A673 (cell line): ENCODE measurements around the gene TM4SF4. TPM values are rescaled to one million over a fixed set of nuclear protein-coding genes. Genes with fewer than 3 reads are reported as not detected.
A peak's percentile ranks its signal among the peaks of the same experiment; 100 is the strongest.

Source experiments
- BruUV-seq: library from RNA; stranded (reverse); fragments of 400-500 nt; replicated peaks from 2 replicates; lab custom pipeline; 2021; lab: Mats Ljungman, UMichigan
- CTCF ChIA-PET: fragments of 300-600 bp; sonication (Branson Sonifier 250); formaldehyde crosslinking; loops from one replicate; lab custom pipeline; 2022; ENCODE audit warnings: antibody characterized with exemption; lab: Charles Lee
- POLR2A ChIA-PET: fragments of 300-600 bp; sonication (Branson Sonifier 250); formaldehyde crosslinking; loops from one replicate; lab custom pipeline; 2022; ENCODE audit warnings: antibody characterized with exemption; ENCODE audit not compliant: low non-redundant PET; lab: Charles Lee
- DNase-seq: peaks from one replicate; pipeline ENCODE4 v3.0.0-alpha.2; 2015; ENCODE audit warnings: low spot score
- H3K27ac ChIP-seq: fragments of 200-600 bp; sonication (generic); 2 replicates; pipeline ENCODE4 v1.5.1; 2016; ENCODE audit warnings: mixed run types, low read depth, mild to moderate bottlenecking, mixed read lengths, antibody characterized with exemption, low read length; ENCODE audit not compliant: poor library complexity, severe bottlenecking
- H3K27me3 ChIP-seq: fragments of 200-600 bp; sonication (generic); replicated peaks from 2 replicates; pipeline ENCODE4 v1.6.1; 2017; ENCODE audit warnings: mixed run types, low read depth, mild to moderate bottlenecking, mixed read lengths, antibody characterized with exemption, low read length; ENCODE audit not compliant: insufficient read depth, poor library complexity
- H3K36me3 ChIP-seq: fragments of 200-600 bp; sonication (generic); 2 replicates; pipeline ENCODE4 v1.6.1; 2016; ENCODE audit warnings: mixed run types, mild to moderate bottlenecking, mixed read lengths, antibody characterized with exemption, low read length; ENCODE audit not compliant: insufficient read depth, poor library complexity, severe bottlenecking
- H3K4me1 ChIP-seq: fragments of 200-600 bp; sonication (generic); 2 replicates; pipeline ENCODE4 v1.6.1; 2017; ENCODE audit warnings: mixed run types, mild to moderate bottlenecking, mixed read lengths, antibody characterized with exemption, low read length; ENCODE audit not compliant: insufficient read depth, poor library complexity, severe bottlenecking
- H3K4me3 ChIP-seq: fragments of 200-600 bp; sonication (generic); 2 replicates; pipeline ENCODE4 v1.5.1; 2016; ENCODE audit warnings: low read depth, mixed run types, mild to moderate bottlenecking, mixed read lengths, low read length; ENCODE audit not compliant: poor library complexity, severe bottlenecking
- H3K9me3 ChIP-seq: fragments of 200-600 bp; sonication (generic); 2 replicates; pipeline ENCODE4 v1.6.1; 2016; ENCODE audit warnings: mixed run types, low read depth, mild to moderate bottlenecking, mixed read lengths, antibody characterized with exemption, low read length; ENCODE audit not compliant: poor library complexity, severe bottlenecking
- CTCF ChIP-seq: fragments of 300-800, 200-600 bp; sonication (generic); conservative IDR thresholded peaks from 2 replicates; pipeline ENCODE4 v1.5.1; 2017; ENCODE audit warnings: low read depth, mild to moderate bottlenecking, antibody characterized with exemption, low read length, moderate library complexity, mixed read lengths
- EZH2 ChIP-seq: fragments of 200-600 bp; sonication (generic); IDR thresholded peaks from 2 replicates; pipeline ENCODE4 v1.6.1; 2017; ENCODE audit warnings: borderline replicate concordance, low read depth, mild to moderate bottlenecking, mixed read lengths, antibody characterized with exemption, low read length; ENCODE audit not compliant: poor library complexity, severe bottlenecking
- intact Hi-C: fragments of 100-400 bp; cut with micrococcal nuclease; formaldehyde crosslinking; loops from one replicate; pipeline ENCODE4 v1.10.0; 2022; ENCODE audit not compliant: unreplicated experiment
- total RNA-seq: library from RNA; stranded (reverse); gene quantifications from 2 replicates; pipeline ENCODE4 v1.2.3, GENCODE V29; 2021

TM4SF4 gene
- total RNA-seq, 1 experiment from 2014 or later = not detected

- Histone ChIP-seq H3K9me3 (no peaks in the 10 kb centered on the region), H3K27ac (no peak overlapping the region), H3K36me3 (no peaks in the 10 kb centered on the region), H3K4me3 (no peak overlapping the region), H3K27me3 (no peaks in the 10 kb centered on the region), H3K4me1 (no peaks in the 10 kb centered on the region)
- intact Hi-C loops = no loop called here
- peak; percentile 12 for DNase-seq
- ChIA-PET CTCF (no interaction called here), POLR2A (no interaction called here)
- no peak for TF ChIP-seq EZH2
- no peak for TF ChIP-seq CTCF
- BruUV-seq = no TSS peak
Observed at GRCh38 chr3:149435996-149436885, 38.3 kb upstream of the TM4SF4 start.

GRCh38 chr3:149437286-149437685, 37.2 kb upstream of the TM4SF4 start:
- Histone ChIP-seq H3K4me1 (peaks cover 7% of the 10 kb centered on the region), H3K9me3 (no peaks in the 10 kb centered on the region), H3K27me3 (no peaks in the 10 kb centered on the region), H3K4me3 (no peak overlapping the region), H3K27ac (no peak overlapping the region), H3K36me3 (no peaks in the 10 kb centered on the region)
- BruUV-seq = no TSS peak
- intact Hi-C loops = no loop called here
- ChIA-PET CTCF (no interaction called here), POLR2A (no interaction called here)
- no peak for DNase-seq
- no peak for TF ChIP-seq CTCF
- TF ChIP-seq EZH2 = no peak

GRCh38 chr3:149437710-149438109, 36.8 kb upstream of the TM4SF4 start:
- intact Hi-C loops = no loop called here
- DNase-seq = no peak
- H3K27me3 ChIP-seq = no peaks in the 10 kb centered on the region
- BruUV-seq = no TSS peak
- no peak for TF ChIP-seq CTCF
- no peak for TF ChIP-seq EZH2
- H3K4me1 ChIP-seq = peaks cover 11% of the 10 kb centered on the region
- ChIA-PET CTCF (no interaction called here), POLR2A (no interaction called here)
- no peak overlapping the region for H3K4me3 ChIP-seq
- H3K27ac ChIP-seq = no peak overlapping the region
- no peaks in the 10 kb centered on the region for H3K9me3 ChIP-seq
- no peaks in the 10 kb centered on the region for H3K36me3 ChIP-seq
